Cardiac fibroblast (primary cell): ENCODE results near the gene ZNF662.

Experiments used
- DNase-seq, 2 donors: peaks; one replicate each; pipeline versions ENCODE4 v3.0.0 to v3.0.0-alpha.2; 2010; ENCODE audit warnings: low read depth in 2 of 2
- H3K4me3 ChIP-seq, 2 donors: replicated peaks in 1 of 2; 1 replicate in 1 of 2; 2 replicates in 1 of 2; pipeline ENCODE4 v1.5.1; 2011; ENCODE audit warnings: low read depth in 2 of 2, low read length in 2 of 2, mild to moderate bottlenecking in 2 of 2, moderate library complexity in 1 of 2
- TF ChIP-seq, protein P1 (sequence below): IDR thresholded peaks from one replicate; pipeline ENCODE4 v1.5.1; 2011; ENCODE audit warnings: low read depth, mild to moderate bottlenecking, low read length, inconsistent platforms

Gene ZNF662

DNA sequence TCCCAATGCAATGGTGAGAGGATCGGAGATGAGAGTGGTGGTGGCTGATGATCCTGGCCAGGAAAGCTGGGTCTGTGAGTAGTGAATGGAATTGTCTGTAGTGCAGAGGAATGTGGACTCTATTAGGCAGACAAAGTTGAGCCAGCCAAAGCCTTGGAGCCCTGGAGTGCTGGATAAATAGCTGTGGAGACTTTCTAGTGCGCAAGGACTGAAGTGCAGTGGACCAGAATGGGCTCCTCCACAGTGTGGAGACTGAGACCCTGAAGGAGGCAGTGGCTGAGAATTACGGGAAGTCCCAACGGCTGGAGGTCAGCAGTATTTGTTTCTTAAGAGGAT lies 874 bp downstream of the ZNF662 start:
- no peak for DNase-seq
- peak overlapping the region in 1 of 2 donors; percentile 45 for H3K4me3 ChIP-seq
- TF ChIP-seq, protein P1, sequence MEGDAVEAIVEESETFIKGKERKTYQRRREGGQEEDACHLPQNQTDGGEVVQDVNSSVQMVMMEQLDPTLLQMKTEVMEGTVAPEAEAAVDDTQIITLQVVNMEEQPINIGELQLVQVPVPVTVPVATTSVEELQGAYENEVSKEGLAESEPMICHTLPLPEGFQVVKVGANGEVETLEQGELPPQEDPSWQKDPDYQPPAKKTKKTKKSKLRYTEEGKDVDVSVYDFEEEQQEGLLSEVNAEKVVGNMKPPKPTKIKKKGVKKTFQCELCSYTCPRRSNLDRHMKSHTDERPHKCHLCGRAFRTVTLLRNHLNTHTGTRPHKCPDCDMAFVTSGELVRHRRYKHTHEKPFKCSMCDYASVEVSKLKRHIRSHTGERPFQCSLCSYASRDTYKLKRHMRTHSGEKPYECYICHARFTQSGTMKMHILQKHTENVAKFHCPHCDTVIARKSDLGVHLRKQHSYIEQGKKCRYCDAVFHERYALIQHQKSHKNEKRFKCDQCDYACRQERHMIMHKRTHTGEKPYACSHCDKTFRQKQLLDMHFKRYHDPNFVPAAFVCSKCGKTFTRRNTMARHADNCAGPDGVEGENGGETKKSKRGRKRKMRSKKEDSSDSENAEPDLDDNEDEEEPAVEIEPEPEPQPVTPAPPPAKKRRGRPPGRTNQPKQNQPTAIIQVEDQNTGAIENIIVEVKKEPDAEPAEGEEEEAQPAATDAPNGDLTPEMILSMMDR, result no peak

DNA sequence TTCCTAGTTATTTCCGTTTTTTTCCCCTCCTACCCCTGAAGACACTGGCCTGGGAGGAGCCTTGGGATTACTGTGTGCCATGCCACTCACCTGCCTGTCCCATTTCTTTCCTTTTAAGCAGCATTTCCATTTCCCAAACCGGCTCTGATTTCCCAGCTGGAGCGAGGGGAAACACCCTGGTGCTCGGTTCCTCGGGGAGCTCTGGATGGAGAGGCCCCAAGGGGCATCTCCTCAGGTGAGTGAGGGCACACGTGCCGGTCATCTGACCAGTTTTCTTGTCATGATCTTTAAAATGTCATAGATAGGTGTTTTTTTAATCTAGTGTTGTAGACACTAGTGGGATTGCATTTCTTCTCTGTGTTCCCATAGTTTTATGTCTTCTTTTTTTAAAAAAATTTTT lies 2.7 kb downstream of the ZNF662 start:
- DNase-seq, result no peak
- no peak overlapping the region for H3K4me3 ChIP-seq
- TF ChIP-seq, protein P1, result no peak

DNA sequence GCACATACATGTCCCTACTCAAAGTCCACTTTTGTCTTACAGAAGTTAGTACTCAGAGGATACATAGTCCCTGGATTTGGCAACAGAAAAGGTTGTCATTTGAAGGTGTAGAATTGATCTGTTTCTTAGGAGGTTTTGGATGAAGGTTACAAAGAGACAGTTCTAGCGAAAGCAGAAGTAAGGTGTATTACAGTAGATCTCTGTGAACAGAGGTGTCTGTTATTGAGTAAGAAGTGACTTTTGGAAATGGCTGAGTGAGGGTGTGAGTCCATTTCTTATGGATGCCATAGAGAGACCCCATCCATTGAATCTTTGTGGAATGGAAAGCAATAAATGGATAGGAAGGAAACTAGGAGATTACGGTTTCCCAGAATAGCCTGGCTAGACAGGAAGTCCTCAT lies 5.6 kb downstream of the ZNF662 start:
- DNase-seq, result no peak
- no peak overlapping the region for H3K4me3 ChIP-seq
- TF ChIP-seq, protein P1, result no peak

DNA sequence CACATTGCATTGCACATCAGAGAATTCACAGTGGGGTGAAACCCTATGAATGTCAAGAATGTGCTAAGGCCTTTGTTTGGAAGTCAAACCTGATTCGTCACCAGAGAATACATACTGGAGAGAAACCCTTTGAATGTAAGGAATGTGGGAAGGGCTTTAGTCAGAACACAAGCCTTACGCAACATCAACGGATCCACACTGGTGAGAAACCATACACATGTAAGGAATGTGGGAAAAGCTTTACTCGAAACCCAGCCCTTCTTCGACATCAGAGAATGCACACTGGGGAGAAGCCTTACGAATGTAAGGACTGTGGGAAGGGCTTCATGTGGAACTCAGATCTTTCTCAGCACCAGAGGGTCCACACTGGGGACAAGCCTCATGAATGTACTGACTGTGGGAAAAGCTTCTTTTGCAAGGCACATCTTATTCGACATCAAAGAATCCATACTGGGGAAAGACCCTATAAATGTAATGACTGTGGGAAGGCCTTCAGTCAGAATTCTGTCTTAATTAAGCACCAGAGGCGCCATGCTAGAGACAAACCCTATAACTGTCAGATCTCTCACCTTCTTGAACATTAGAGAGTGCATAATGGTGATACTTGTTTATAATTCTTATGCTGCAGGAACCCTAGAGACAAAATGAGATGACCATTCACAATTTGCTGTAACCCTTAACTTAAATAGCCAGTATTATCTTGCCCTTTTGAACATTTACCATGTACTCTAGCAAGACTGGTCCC lies 9.0 kb downstream of the ZNF662 start:
- no peak overlapping the region for H3K4me3 ChIP-seq
- peak in 1 of 2 donors; percentile 15 for DNase-seq
- TF ChIP-seq, protein P1, result no peak

DNA sequence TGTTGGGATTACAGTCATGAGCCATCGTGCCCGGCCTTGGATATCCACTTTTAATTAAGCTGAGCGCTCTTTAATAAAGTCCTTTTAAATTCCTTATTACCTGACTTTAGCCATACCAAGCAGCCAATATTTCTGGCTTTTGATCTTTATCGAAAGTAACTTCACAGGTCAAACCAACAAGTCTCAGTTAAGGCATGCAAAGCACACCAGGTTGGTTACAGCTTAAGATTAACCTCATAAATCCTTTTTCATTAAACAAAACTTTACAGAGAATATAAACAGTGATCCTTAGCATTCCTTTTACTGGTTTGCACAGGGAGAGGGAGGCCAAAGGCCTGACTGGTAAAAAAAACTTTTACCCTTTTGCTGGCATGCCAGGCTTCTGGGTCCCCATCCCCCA lies 17.7 kb downstream of the ZNF662 start:
- TF ChIP-seq, protein P1, result no peak
- no peak overlapping the region for H3K4me3 ChIP-seq
- DNase-seq, result no peak

DNA sequence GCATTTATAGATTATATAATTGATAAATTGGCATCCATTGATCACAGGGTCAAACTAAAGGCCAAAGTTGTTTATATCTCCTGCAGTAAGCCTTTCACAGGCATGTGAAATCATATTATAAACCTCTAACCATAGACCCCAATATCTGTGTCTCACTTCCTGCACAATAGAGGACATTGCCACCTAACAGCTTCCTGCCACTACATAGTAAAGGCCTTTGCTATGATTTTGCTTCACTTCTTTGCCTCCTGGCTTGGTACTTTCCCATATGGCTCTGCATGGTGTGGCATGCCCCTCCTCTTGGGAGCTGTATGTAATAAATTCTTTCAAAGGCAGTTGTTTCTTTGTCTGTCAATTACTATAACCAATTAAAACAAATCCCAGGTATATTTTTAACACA lies 20.4 kb downstream of the ZNF662 start:
- DNase-seq, result no peak
- TF ChIP-seq, protein P1, result no peak
- H3K4me3 ChIP-seq, result no peak overlapping the region

DNA sequence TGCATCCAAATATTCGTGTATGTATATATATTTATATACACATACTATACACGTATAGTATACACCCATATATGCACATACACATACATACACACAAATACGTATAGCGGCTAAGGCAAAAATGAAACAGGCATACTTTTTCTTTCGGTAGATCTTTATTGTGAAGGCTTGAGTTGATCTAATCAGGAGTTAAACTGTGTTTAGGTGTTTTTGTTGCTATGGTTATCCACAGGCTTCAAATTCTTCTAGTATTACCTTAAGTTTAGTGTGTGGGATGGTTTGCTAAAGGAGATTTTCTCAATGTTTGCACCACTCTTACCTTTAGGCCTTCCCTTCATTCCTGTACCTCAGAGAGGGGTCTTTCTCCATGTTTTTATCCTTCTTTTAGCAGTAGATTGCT lies 28.2 kb downstream of the ZNF662 start:
- TF ChIP-seq, protein P1, result no peak
- no peak for DNase-seq
- no peak overlapping the region for H3K4me3 ChIP-seq
